NOMO-1 treated with dmso at 0.1 percent for 144 hours (cell line): ENCODE results near the gene ARHGAP1.

Experiments
- DNase-seq: peaks from one replicate; lab custom pipeline; 2025; ENCODE audit not compliant: unreplicated experiment; lab: John Stamatoyannopoulos, UW

The ARHGAP1 gene

GRCh38 chr11:46695345-46696211, 4.8 kb downstream of the ARHGAP1 start:
- no peak for DNase-seq

- no peak for DNase-seq
Measured at GRCh38 chr11:46694607-46695006, 5.8 kb downstream of the ARHGAP1 start.

GRCh38 chr11:46694072-46694471, 6.3 kb downstream of the ARHGAP1 start:
- no peak for DNase-seq

- DNase-seq: no peak
Measured at GRCh38 chr11:46693597-46694012, 6.8 kb downstream of the ARHGAP1 start.

GRCh38 chr11:46692450-46692849, 8.0 kb downstream of the ARHGAP1 start:
- no peak for DNase-seq

- no peak for DNase-seq
Measured at GRCh38 chr11:46690702-46691101, 9.7 kb downstream of the ARHGAP1 start.

DNA sequence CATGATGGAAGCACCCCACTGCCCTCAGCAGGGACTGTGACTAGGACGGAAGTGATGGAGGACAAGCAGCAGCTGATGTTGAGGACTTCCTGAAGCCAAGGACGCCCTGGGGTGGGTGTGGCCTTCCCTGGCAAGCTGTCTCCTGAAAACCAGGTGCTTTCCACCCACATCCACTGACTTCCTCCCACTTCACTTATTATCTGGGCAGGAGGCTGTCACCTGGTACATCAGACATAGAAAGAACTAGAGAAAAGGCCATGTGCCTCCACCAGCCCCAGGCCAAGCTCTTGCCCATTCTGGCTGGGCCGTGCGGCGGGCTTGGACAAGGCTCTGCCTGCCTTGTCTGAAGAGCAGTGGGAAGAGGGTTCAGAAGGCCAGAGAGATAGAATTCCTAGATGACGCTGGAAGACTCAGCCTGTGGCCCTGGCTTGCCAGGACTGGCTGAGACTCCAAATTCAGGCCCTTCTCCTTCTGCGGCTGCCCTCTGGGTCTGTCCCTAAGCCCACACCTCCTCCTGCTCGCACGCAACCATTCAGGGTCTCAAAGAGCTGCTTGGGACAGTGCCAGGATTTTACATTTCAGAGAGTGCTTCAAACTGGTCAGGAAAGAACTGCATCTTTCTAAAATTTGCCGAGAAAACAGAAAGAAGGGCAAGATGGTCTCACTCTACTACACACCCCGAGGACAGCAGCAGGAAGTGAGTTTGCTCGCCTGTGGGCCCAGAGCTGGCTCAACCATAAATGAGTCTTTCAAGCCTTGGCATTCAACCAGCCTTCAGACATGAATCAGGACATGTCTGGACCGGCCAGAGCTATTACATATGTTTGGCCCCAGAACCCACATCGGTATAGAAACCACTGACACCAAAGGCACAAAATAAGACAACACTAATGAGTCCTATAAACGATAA, 13.3 kb downstream of the ARHGAP1 start:
- DNase-seq: no peak

DNA sequence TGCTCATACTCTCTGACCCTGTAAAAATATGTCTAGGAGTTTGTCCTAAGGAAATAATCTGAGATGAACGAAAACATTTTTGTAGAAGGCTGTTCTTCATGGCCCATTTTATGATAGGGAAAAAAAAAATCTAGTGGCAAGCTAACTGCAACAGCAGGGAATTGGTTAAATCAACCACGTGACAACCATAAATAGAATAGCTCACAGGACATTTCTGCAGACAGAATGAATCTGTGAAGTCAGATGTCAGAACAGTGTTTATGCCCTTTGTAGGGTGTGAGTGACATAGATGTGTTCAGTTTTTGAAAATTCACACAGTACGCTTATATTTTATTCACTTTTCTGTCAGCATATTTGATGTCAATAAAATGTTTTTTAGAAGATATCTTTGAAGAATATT, 16.1 kb downstream of the ARHGAP1 start:
- DNase-seq: no peak

DNA sequence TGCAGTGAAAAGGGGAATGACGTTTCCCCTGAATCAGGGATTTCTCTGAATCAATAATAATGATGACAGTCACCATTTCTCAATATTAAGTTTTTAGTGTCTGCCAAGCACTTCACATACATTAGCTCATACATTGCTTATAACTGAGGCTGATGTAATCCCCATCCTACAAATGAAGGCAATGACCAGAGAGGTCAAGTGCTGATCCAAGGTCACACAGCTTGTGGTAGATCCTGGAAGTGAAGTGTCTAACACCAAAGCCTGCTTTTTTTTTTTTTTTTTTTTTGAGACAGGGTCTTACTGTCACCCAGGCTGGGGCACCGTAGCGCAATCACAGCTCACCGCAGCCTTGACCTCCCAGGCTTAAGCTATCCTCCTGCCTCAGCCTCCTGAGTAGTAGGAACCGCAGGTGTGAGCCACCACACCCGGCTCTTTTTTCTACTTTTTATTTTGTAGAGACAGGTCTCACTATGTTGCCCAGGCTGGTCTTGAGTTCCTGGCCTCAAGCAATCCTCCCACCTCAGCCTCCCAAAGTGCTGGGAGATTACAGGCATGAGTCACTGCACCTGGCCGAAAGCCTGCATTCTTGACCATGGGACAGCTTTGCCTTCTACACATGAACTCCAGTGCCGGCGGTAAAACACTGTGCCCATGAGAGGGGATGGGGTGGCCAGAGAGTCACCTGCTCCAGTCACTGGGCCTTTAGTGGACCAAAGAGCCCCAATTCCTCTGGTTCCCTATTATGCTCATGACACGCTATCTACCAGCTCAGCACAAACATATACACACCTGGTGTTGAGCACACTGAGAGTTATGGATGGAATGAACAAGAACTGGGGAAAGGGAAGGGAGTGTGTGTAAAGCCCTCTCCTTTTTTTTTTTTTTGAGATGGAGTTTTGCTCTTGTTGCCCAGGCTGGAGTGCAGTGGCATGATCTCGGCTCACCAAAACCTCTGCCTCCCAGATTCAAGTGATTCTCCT, 17.4 kb downstream of the ARHGAP1 start:
- no peak for DNase-seq

DNA sequence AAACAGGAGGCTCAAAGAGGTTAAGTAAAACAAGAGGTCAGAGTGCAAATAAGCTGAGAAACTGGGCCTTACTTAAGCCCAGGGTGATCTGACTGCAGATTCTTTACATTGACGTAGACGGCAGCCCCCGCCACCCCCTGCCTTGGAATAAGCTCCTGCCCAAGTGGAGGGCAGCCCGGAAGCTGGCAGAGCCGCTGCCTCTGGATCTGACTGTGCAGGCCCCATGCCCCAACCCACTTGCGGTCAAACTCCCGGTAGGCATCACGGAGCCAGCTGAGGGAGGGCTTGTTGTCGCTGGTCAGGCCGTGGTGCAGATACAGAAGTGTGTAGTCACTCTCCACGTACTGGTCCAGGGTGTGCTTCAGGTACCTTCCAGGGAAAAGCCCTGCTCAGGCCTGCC, 18.6 kb downstream of the ARHGAP1 start:
- DNase-seq: no peak

- no peak for DNase-seq
Measured at GRCh38 chr11:46680815-46681214, 19.6 kb downstream of the ARHGAP1 start.

- DNase-seq: no peak
Measured at GRCh38 chr11:46680164-46680760, 20.2 kb downstream of the ARHGAP1 start.

GRCh38 chr11:46679241-46680163, 20.9 kb downstream of the ARHGAP1 start:
- DNase-seq: no peak

GRCh38 chr11:46678741-46679130, 21.7 kb downstream of the ARHGAP1 start:
- DNase-seq: no peak

DNA sequence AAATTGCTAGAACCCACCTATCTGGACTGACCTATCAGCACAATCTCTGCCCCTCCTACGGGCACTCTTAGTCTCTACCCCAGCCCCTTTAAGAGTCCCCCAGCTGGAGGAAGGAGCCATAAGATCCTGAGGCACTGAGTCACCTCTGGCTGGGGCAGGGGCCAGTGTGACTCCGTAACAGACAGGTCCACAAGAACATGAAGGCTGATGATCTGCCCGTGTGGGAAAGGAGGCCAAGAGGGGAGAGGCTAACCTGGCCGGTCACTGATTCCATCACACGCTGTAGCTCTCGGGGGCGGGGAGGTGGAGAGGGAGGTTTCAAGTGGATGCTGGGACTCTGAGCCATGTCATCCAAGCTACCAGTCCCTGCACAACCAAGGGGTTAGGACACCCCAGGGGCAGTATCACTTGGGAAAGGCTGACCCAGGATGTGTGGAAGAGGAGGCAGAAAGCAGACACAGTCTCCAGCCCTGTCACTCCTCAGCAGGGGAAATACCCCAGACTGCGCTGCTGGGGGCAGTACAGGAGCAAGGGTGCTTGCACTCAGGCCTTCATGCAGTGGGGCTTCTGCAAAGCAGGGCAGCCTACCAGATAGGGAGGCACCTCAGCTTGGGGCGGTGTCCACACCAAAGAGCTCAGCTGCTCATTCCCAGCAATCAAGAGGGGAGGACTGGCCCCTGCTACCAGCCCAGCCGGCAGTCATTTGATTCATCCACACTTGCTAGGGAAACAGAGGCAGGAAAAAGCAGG, 22.3 kb downstream of the ARHGAP1 start:
- DNase-seq: no peak

DNA sequence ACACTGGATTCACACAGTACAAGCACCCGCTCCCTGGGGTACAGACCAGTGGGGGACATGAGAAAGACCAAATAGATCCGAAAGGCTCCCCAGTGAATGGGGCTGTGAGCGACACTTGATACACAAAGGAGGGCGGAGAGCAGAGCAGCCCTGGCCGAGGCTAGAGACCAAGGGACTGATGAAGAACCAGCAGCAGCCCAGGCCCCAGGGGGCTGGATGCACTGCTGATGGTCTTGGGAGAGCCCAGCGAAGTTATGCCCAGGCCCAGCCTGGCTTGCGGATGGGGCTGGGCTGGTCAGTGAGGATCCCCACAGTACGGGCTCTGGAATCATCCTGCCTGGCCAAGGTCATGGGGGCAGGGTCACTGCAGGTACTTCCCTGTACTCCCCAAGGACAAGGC, 23.2 kb downstream of the ARHGAP1 start:
- no peak for DNase-seq

GRCh38 chr11:46676436-46677158, 23.8 kb downstream of the ARHGAP1 start:
- peak; percentile 63 for DNase-seq

GRCh38 chr11:46675949-46676348, 24.5 kb downstream of the ARHGAP1 start:
- DNase-seq: no peak
